Lung (tissue), 12 donors: ENCODE data around the gene LBHD2. TPM values are rescaled to one million over a fixed set of nuclear protein-coding genes. Genes with fewer than 3 reads are reported as not detected.
A peak's percentile ranks its signal among the peaks of the same experiment; 100 is the strongest.
"Not testable (repeated sequence)": the region's sequence is repeated elsewhere in the genome, so short reads cannot be mapped to it uniquely, and the experiment has no call there.

Source experiments
- ATAC-seq: fragments of 200-7000 bp; cut with Tn5 transposase; one replicate; pipeline ENCODE4 v1.9.1; 2020; ENCODE audit warnings: moderate number of reproducible peaks; ENCODE audit not compliant: insufficient read depth, low FRiP score
- DNase-seq, 3 donors: peaks; one replicate each; pipeline ENCODE4 v3.0.0-alpha.2; 2013 to 2017
- H3K27ac ChIP-seq, 2 donors: one replicate each; pipeline ENCODE4 v1.5.1; 2013; ENCODE audit warnings: mild to moderate bottlenecking in 2 of 2, moderate library complexity in 2 of 2, control low read depth in 1 of 2, inconsistent platforms in 1 of 2, low read depth in 1 of 2, low read length in 1 of 2
- H3K27me3 ChIP-seq, 3 donors: one replicate each; pipeline ENCODE4 v1.5.1; 2013; ENCODE audit warnings: low read length in 2 of 3; ENCODE audit not compliant: control insufficient read depth in 3 of 3, insufficient read depth in 3 of 3
- H3K36me3 ChIP-seq, 4 donors: one replicate each; pipeline ENCODE4 v1.5.1; 2013; ENCODE audit warnings: low read length in 4 of 4, mild to moderate bottlenecking in 1 of 4, moderate library complexity in 1 of 4; ENCODE audit not compliant: control insufficient read depth in 4 of 4, insufficient read depth in 4 of 4
- H3K4me1 ChIP-seq, 5 donors: one replicate each; pipeline ENCODE4 v1.5.1; 2013; ENCODE audit warnings: low read length in 5 of 5, mild to moderate bottlenecking in 2 of 5, moderate library complexity in 1 of 5; ENCODE audit not compliant: control insufficient read depth in 5 of 5, insufficient read depth in 5 of 5
- H3K4me3 ChIP-seq: one replicate; pipeline ENCODE4 v1.5.1; 2013; ENCODE audit warnings: mild to moderate bottlenecking, control low read depth, moderate library complexity
- H3K9ac ChIP-seq, 2 donors: one replicate each; pipeline ENCODE4 v1.5.1; 2013; ENCODE audit warnings: low read length in 2 of 2, control low read depth in 1 of 2; ENCODE audit not compliant: insufficient read depth in 1 of 2
- H3K9me3 ChIP-seq, 4 donors: one replicate each; pipeline ENCODE4 v1.5.1; 2013; ENCODE audit warnings: low read length in 3 of 4, mild to moderate bottlenecking in 1 of 4, moderate library complexity in 1 of 4; ENCODE audit not compliant: control insufficient read depth in 4 of 4, insufficient read depth in 3 of 4
- WGBS, 2 donors: extraction: QIAGEN DNeasy Blood & Tissue Kit; methylation state at CpG; one replicate each; pipeline ENCODE4 v1.1.7; 2013; 5-methylcytosine and 5-hydroxymethylcytosine counted together
- polyA plus RNA-seq, 2 donors: library from polyadenylated mRNA; stranded (reverse); fragments of 200-250 nt; gene quantifications; one replicate each; pipeline ENCODE4 v1.2.1, GENCODE V29; 2013
- total RNA-seq, 2 donors: library from RNA; depleted of rRNA in 1 of 2; stranded (reverse); fragments of >200 nt in 1 of 2; gene quantifications; one replicate each; pipeline ENCODE4 v1.2.1, GENCODE V29; 2014 to 2021
- TF ChIP-seq, protein P1 (sequence below): IDR thresholded peaks from 2 replicates; pipeline ENCODE4 v1.5.1; 2012; ENCODE audit warnings: mild to moderate bottlenecking; ENCODE audit errors: control extremely low read depth, extremely low read depth
- donor health status: control.
- donor health status: control.
- donor health status: Bipolar disorder and iron deficiency.
- donor health status: healthy.
- donor health status: DM: yes; HTN: yes; CAD: no.

Gene LBHD2
- total and polyA plus RNA-seq, 4 donors, result 0.08 TPM; not detected in 3

DNA sequence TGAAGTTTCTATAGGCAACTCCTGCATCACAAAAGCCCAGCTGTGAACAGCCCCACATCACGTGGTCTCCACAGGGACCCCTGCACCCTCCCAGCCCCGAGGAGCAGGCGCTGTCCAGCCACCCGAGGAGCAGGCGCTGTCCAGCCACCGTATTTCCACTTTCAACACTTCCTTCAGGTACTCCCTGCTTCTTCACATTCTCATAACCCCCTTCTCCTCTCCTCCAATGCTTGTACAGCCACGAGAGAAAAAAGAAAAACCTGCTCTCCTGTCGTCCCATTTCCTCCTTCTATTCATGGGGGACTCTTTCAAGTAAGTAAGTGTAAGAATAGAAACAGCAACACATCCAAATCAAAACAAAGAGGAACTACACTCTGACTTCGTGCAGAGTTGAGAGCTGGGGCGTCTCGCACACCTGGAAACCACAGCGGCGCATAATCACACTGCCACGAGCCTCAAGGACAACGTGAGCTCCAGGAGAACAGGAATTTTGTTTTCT, 38.6 kb upstream of the LBHD2 start:
- WGBS, 2 donors, result 5 to 20% methylated on average over 15 of the region's 15 CpGs
- Histone ChIP-seq H3K4me1 (peaks cover 0 to 17% (median 11%) of the 10 kb centered on the region in 5 donors), H3K9ac (no peak overlapping the region), H3K9me3 (no peaks in the 10 kb centered on the region), H3K36me3 (peaks cover 0 to 12% (median 4%) of the 10 kb centered on the region in 4 donors), H3K27ac (no peak overlapping the region), H3K27me3 (no peaks in the 10 kb centered on the region), H3K4me3 (no peak overlapping the region)
- peak; percentile 20 to 34 (median 32) for DNase-seq
- no peak for ATAC-seq
- TF ChIP-seq, protein P1, sequence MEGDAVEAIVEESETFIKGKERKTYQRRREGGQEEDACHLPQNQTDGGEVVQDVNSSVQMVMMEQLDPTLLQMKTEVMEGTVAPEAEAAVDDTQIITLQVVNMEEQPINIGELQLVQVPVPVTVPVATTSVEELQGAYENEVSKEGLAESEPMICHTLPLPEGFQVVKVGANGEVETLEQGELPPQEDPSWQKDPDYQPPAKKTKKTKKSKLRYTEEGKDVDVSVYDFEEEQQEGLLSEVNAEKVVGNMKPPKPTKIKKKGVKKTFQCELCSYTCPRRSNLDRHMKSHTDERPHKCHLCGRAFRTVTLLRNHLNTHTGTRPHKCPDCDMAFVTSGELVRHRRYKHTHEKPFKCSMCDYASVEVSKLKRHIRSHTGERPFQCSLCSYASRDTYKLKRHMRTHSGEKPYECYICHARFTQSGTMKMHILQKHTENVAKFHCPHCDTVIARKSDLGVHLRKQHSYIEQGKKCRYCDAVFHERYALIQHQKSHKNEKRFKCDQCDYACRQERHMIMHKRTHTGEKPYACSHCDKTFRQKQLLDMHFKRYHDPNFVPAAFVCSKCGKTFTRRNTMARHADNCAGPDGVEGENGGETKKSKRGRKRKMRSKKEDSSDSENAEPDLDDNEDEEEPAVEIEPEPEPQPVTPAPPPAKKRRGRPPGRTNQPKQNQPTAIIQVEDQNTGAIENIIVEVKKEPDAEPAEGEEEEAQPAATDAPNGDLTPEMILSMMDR, result no peak

DNA sequence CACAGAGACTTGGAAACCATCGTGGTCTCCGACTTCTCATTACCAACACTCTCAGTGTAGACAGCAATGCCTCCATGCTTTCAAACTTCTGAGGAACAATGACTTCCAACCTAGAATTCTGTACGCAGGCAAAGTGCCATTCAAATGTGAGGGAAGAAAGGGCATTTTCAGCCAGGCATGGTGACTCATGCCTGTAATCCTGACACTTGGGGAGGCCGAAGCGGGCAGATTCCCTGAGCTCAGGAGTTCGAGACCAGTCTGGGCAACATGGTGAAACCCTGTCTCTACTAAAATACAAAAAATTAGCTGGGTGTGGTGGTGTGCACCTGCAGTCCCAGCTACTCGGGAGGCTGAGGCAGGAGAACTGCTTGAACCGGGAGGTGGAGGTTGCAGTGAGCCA, 36.6 kb upstream of the LBHD2 start:
- not testable (repeated sequence) for H3K9ac ChIP-seq, H3K27me3 ChIP-seq, ATAC-seq, H3K4me3 ChIP-seq, H3K27ac ChIP-seq, H3K36me3 ChIP-seq, DNase-seq, H3K9me3 ChIP-seq
- WGBS, 2 donors, result 95 to 96% methylated on average over 8 of the region's 8 CpGs
- H3K4me1 ChIP-seq, result peaks cover 0 to 17% (median 11%) of the 10 kb centered on the region in 5 donors

DNA sequence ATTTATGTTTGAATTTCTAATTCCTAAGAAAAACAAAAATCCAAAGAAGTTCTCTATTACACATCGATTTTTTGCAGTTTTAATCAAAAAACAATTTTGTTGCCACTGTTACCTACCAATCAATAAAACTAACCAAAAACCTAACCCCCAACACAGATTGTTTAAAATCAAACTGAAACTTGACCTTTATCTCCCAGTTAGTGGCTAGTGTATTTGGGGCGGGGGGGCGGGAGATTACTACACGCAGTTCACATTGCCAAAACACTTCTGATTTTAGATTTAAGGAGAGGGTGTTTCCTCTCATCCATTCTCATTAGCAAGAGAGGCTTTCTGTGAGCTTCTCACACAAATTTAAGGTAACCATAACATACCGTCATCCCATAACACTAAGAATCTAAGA, 33.1 kb upstream of the LBHD2 start:
- Histone ChIP-seq H3K27me3 (no peaks in the 10 kb centered on the region), H3K4me1 (peaks cover 3 to 11% (median 9%) of the 10 kb centered on the region in 5 donors), H3K9me3 (no peaks in the 10 kb centered on the region), H3K4me3 (no peak overlapping the region), H3K36me3 (peaks cover 0 to 2% (median 0%) of the 10 kb centered on the region in 4 donors), H3K9ac (no peak overlapping the region), H3K27ac (no peak overlapping the region)
- ATAC-seq, result no peak
- no peak for DNase-seq
- WGBS, 2 donors, result 74 to 90% methylated on average over 5 of the region's 5 CpGs
- TF ChIP-seq, protein P1, result no peak

DNA sequence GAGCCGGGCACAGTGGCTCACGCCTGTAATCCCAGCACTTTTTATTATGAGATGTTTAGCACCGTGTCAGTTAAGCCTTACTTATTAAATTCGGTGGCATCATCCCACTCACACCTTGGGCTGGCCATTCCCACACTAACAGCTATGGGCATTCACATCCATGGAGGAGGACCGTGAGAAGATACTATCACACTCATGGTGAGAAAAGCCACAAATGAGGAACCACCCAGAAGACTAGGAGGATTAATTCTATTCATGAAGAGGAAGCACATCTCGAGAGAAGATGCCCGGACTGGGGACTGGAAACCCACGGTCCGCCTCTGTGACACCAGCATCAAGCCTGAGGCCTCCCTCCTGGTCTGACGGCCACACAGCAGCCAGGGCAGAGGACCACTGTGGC, 31.6 kb upstream of the LBHD2 start:
- Histone ChIP-seq H3K4me1 (peaks cover 3 to 11% (median 6%) of the 10 kb centered on the region in 5 donors), H3K9me3 (no peaks in the 10 kb centered on the region), H3K36me3 (no peaks in the 10 kb centered on the region), H3K4me3 (no peak overlapping the region), H3K27me3 (no peaks in the 10 kb centered on the region), H3K27ac (no peak overlapping the region), H3K9ac (no peak overlapping the region)
- no peak for ATAC-seq
- WGBS, 2 donors, result 48 to 69% methylated on average over 10 of the region's 10 CpGs
- no peak for DNase-seq
- TF ChIP-seq, protein P1, result no peak
